Neuronal stem cell (in vitro differentiated cells): Measurements from ENCODE around the gene FAM98C.
"Not testable (repeated sequence)": the region's sequence is repeated elsewhere in the genome, so short reads cannot be mapped to it uniquely, and the experiment has no call there.

ENCODE experiments used
- DNase-seq: peaks from one replicate; pipeline ENCODE4 v3.0.0-alpha.2; 2013; ENCODE audit warnings: low spot score
- H2AFZ ChIP-seq: one replicate; pipeline ENCODE4 v1.6.1; 2013; ENCODE audit warnings: mild to moderate bottlenecking, low read length, inconsistent platforms
- H2AK5ac ChIP-seq: 2 replicates; pipeline ENCODE4 v1.6.1; 2013; ENCODE audit warnings: low read depth, mild to moderate bottlenecking, inconsistent platforms, low read length, moderate library complexity, mixed read lengths
- H2BK120ac ChIP-seq: 2 replicates; pipeline ENCODE4 v1.6.1; 2013; ENCODE audit warnings: low read depth, mild to moderate bottlenecking, inconsistent platforms, low read length, moderate library complexity, mixed read lengths
- H2BK12ac ChIP-seq: one replicate; pipeline ENCODE4 v1.6.1; 2013; ENCODE audit warnings: low read length, inconsistent platforms
- H2BK15ac ChIP-seq: 2 replicates; pipeline ENCODE4 v1.6.1; 2013; ENCODE audit warnings: mild to moderate bottlenecking, low read length, inconsistent platforms, mixed read lengths
- H2BK5ac ChIP-seq: one replicate; pipeline ENCODE4 v1.6.1; 2013; ENCODE audit warnings: inconsistent platforms, mild to moderate bottlenecking, low read length, moderate library complexity
- H3K14ac ChIP-seq: one replicate; pipeline ENCODE4 v1.6.1; 2013; ENCODE audit warnings: low read length, inconsistent platforms
- H3K18ac ChIP-seq: 2 replicates; pipeline ENCODE4 v1.6.1; 2013; ENCODE audit warnings: low read length, inconsistent platforms
- H3K23ac ChIP-seq: 2 replicates; pipeline ENCODE4 v1.6.1; 2013; ENCODE audit warnings: low read depth, mild to moderate bottlenecking, mixed read lengths, low read length, inconsistent platforms; ENCODE audit not compliant: poor library complexity
- H3K27ac ChIP-seq: replicated peaks from 3 replicates; pipeline ENCODE4 v1.5.1; 2013; ENCODE audit warnings: low read length, inconsistent platforms
- H3K27me3 ChIP-seq, 3 experiments: 2 replicates each; pipeline ENCODE4 v1.6.1; 2013; ENCODE audit warnings: low read length in 3 of 3, mild to moderate bottlenecking in 2 of 3, inconsistent platforms in 1 of 3, low read depth in 1 of 3, mixed read lengths in 1 of 3, moderate library complexity in 1 of 3; ENCODE audit not compliant: control insufficient read depth in 3 of 3, insufficient read depth in 3 of 3
- H3K36me3 ChIP-seq, 2 donors: replicated peaks in 1 of 2; 2 replicates each; pipeline ENCODE4 v1.6.1; 2013; ENCODE audit warnings: low read length in 2 of 2; ENCODE audit not compliant: control insufficient read depth in 2 of 2, insufficient read depth in 2 of 2
- H3K4ac ChIP-seq: 2 replicates; pipeline ENCODE4 v1.6.1; 2013; ENCODE audit warnings: inconsistent platforms, mild to moderate bottlenecking, low read length, moderate library complexity
- H3K4me1 ChIP-seq, 2 donors: 1 replicate in 1 of 2; 2 replicates in 1 of 2; pipeline ENCODE4 v1.6.1; 2013; ENCODE audit warnings: low read length in 2 of 2, low read depth in 1 of 2; ENCODE audit not compliant: control insufficient read depth in 2 of 2, insufficient read depth in 1 of 2
- H3K4me2 ChIP-seq: one replicate; pipeline ENCODE4 v1.6.1; 2013; ENCODE audit warnings: mild to moderate bottlenecking, low read length, inconsistent platforms; ENCODE audit not compliant: insufficient read depth, poor library complexity, severe bottlenecking
- H3K4me3 ChIP-seq, 2 donors: 2 replicates each; pipeline ENCODE4 v1.5.1; 2013; ENCODE audit warnings: low read length in 2 of 2, mild to moderate bottlenecking in 2 of 2, inconsistent platforms in 1 of 2, moderate library complexity in 1 of 2
- H3K79me1 ChIP-seq: one replicate; pipeline ENCODE4 v1.6.1; 2013; ENCODE audit warnings: low read depth, mild to moderate bottlenecking, inconsistent platforms, low read length, moderate library complexity
- H3K9ac ChIP-seq: one replicate; pipeline ENCODE4 v1.6.1; 2013; ENCODE audit warnings: mild to moderate bottlenecking, low read depth, low read length, inconsistent platforms; ENCODE audit not compliant: poor library complexity
- H3K9me3 ChIP-seq, 2 donors: replicated peaks in 1 of 2; 2 replicates each; pipeline versions ENCODE3 to v1.6.1; 2013; ENCODE audit warnings: low read length in 2 of 2, mild to moderate bottlenecking in 2 of 2, inconsistent platforms in 1 of 2, low read depth in 1 of 2, mixed read lengths in 1 of 2, moderate library complexity in 1 of 2; ENCODE audit not compliant: control insufficient read depth in 2 of 2, insufficient read depth in 1 of 2
- H4K8ac ChIP-seq: one replicate; pipeline ENCODE4 v1.6.1; 2013; ENCODE audit warnings: low read depth, mild to moderate bottlenecking, inconsistent platforms, low read length, moderate library complexity
- H4K91ac ChIP-seq: one replicate; pipeline ENCODE4 v1.6.1; 2013; ENCODE audit warnings: low read length, low read depth, mild to moderate bottlenecking, inconsistent platforms; ENCODE audit not compliant: poor library complexity
- whole genome bisulfite sequencing, 2 donors: extraction: QIAGEN DNeasy Blood & Tissue Kit; methylation state at CpG; one replicate each; pipeline ENCODE4 v1.1.7; 2013; ENCODE audit warnings: missing lambda C conversion rate in 2 of 2, mixed read lengths in 1 of 2; ENCODE audit not compliant: insufficient read length in 2 of 2, insufficient replicate concordance in 1 of 2; ENCODE audit errors: extremely low coverage in 2 of 2; 5-methylcytosine and 5-hydroxymethylcytosine counted together

Gene FAM98C

DNA sequence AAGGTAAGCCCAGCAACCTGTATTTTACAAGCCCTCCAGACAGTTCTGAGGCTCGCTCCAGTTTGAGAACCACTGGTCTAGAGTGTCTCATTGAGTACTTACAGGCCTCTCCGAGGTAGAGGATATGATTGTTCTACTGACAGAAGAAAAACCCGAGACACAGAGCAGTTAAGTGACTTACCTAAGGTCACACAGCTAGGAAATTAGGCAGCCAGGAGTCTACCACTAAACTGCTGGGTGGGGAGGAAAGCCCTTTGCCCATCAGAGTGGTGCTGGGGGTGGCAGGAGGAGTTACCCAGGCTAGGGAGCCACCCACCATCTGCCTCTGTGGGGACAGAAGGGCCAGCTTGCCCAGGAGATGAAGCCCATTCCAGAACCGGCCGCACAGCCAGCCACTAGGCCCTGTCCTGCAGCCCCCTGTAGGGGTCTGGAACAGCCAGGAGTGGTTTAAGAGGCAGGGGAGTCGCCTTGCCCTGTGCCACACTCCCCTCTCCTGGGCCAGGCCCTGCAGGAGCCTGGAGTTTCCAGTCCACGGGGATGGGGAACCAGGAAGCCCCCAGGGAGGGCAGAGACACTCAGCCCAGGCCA lies 22.4 kb downstream of the FAM98C start:
- peak overlapping the region; percentile 38 for H3K14ac ChIP-seq
- H3K23ac ChIP-seq = no peak overlapping the region
- H2AFZ ChIP-seq = peak overlapping the region; percentile 64
- no peaks in the 10 kb centered on the region for H3K9me3 ChIP-seq
- no peaks in the 10 kb centered on the region for H3K36me3 ChIP-seq
- H3K4me1 ChIP-seq = peaks cover 0 to 2% of the 10 kb centered on the region in 2 donors
- no peak overlapping the region for H2BK5ac ChIP-seq
- H3K27me3 ChIP-seq = peaks cover 0 to 12% (median 0%) of the 10 kb centered on the region in 3 experiments
- H3K18ac ChIP-seq = peak overlapping the region; percentile 9
- peak overlapping the region; percentile 24 for H4K8ac ChIP-seq
- no peak overlapping the region for H3K27ac ChIP-seq
- peak overlapping the region; percentile 22 for H2BK12ac ChIP-seq
- no CpG with 5 or more reads among the region's 7 CpGs for WGBS, 2 donors
- no peak overlapping the region for H3K4me2 ChIP-seq
- H2BK15ac ChIP-seq = peak overlapping the region; percentile 97
- H3K79me1 ChIP-seq = no peaks in the 10 kb centered on the region
- H3K9ac ChIP-seq = no peak overlapping the region
- peak overlapping the region; percentile 66 for H3K4ac ChIP-seq
- peak overlapping the region; percentile 27 for H2AK5ac ChIP-seq
- H3K4me3 ChIP-seq = no peak overlapping the region
- DNase-seq = no peak
- no peak overlapping the region for H4K91ac ChIP-seq
- H2BK120ac ChIP-seq = no peak overlapping the region

DNA sequence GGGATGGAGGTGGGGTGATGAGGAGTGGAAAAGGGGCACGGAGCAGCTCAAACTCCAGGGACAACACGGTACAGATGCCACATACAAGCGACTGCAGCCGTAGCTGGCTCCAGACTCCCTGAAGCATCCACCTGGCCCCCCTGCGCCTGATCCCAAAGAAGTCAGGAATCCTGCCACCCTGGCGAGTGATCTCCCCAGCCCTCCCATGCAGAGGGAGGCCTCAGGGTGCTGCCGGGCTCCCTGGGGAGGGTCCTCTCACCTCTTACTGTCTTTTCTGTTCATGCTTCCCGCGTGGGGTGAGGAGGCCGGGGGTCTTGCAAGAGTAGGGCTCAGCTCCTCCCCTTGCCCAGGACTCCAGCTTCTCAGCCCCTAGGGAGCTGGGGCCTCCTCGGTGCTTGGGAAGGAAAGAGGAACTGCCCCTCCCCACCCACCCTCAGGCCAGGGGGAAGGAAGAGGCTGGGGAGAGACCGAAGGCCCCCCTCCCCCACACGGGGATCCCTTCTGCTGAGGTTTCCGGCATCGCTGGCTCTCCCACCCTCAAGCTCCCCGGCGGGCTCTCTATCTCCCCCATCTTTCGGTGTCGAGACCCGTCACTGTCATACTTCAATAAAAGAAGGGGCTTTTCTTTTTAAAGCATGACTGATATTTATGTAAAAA lies 23.0 kb downstream of the FAM98C start, which contains the start of gene RASGRP4:
Gene RASGRP4 (minus strand): TSS at position 410 of the 657 bp plus-strand sequence. CDS start 128 bp downstream, at position 282.
- Histone ChIP-seq H3K27ac (no peak within 1 kb of the TSS), H2BK5ac (no peak within 1 kb of the TSS), H3K9me3 (no peaks in the 10 kb centered on the region), H2AFZ (peak within 1 kb of the TSS; percentile 64), H3K14ac (peak within 1 kb of the TSS; percentile 38), H3K27me3 (peaks cover 0 to 10% (median 0%) of the 10 kb centered on the region in 3 experiments), H3K23ac (no peak within 1 kb of the TSS), H4K91ac (no peak within 1 kb of the TSS), H3K4me3 (no peak within 1 kb of the TSS), H2BK15ac (peak within 1 kb of the TSS; percentile 97), H3K79me1 (no peaks in the 10 kb centered on the region), H2AK5ac (peak within 1 kb of the TSS; percentile 27), H3K9ac (no peak within 1 kb of the TSS), H3K18ac (peak within 1 kb of the TSS; percentile 9), H3K4me1 (peaks cover 0 to 2% of the 10 kb centered on the region in 2 donors), H2BK12ac (peak within 1 kb of the TSS; percentile 22), H3K4ac (peak within 1 kb of the TSS; percentile 66), H4K8ac (peak within 1 kb of the TSS; percentile 24), H3K4me2 (no peak within 1 kb of the TSS), H2BK120ac (no peak within 1 kb of the TSS), H3K36me3 (no peaks in the 10 kb centered on the region)
- WGBS, 2 donors = no CpG with 5 or more reads among the region's 20 CpGs
- DNase-seq = no peak

- H3K79me1 ChIP-seq, H2BK5ac ChIP-seq, H3K9me3 ChIP-seq, H3K4ac ChIP-seq, DNase-seq, H3K27ac ChIP-seq, H2AFZ ChIP-seq, H2BK12ac ChIP-seq, H3K4me1 ChIP-seq, H3K4me2 ChIP-seq, H2BK120ac ChIP-seq, H3K18ac ChIP-seq, H4K8ac ChIP-seq, H3K14ac ChIP-seq, H2BK15ac ChIP-seq, H4K91ac ChIP-seq, H3K9ac ChIP-seq, H3K23ac ChIP-seq, H3K27me3 ChIP-seq, H2AK5ac ChIP-seq, H3K4me3 ChIP-seq, H3K36me3 ChIP-seq: not testable (repeated sequence)
- no CpG with 5 or more reads among the region's 17 CpGs for WGBS, 2 donors
Measured at GRCh38 chr19:38427035-38427677, 24.3 kb downstream of the FAM98C start.
